HEK293T (cell line): ENCODE measurements around the gene NDUFC2.
"Not testable (repeated sequence)": the region's sequence is repeated elsewhere in the genome, so short reads cannot be mapped to it uniquely, and the experiment has no call there.

Experiments
- CTCF ChIA-PET: fragments of 350-600 bp; formaldehyde crosslinking; extraction: SDS; loops from one replicate; lab custom pipeline; 2021; ENCODE audit warnings: antibody characterized with exemption, inconsistent platforms; lab: Yijun Ruan, JAX
- POLR2A ChIA-PET: fragments of 350-600 bp; formaldehyde crosslinking; extraction: SDS; loops from one replicate; lab custom pipeline; 2020; ENCODE audit warnings: antibody characterized with exemption, inconsistent platforms; lab: Yijun Ruan, JAX
- DNase-seq: peaks from one replicate; pipeline ENCODE4 v3.0.0; 2012; ENCODE audit warnings: mixed read lengths; ENCODE audit errors: extremely low spot score
- ARNT ChIP-seq: fragments of 450-650 bp; IDR thresholded peaks from 2 replicates; pipeline ENCODE4 v1.6.1; 2017; ENCODE audit warnings: mild to moderate bottlenecking
- BHLHE40 ChIP-seq: fragments of 450-650 bp; IDR thresholded peaks from 2 replicates; pipeline ENCODE4 v1.6.1; 2016; ENCODE audit warnings: mild to moderate bottlenecking, moderate library complexity, borderline replicate concordance
- CTBP1 ChIP-seq: fragments of 450-650 bp; IDR thresholded peaks from 2 replicates; pipeline ENCODE4 v1.6.1; 2016; ENCODE audit warnings: borderline replicate concordance
- ELF4 ChIP-seq: fragments of 450-650 bp; IDR thresholded peaks from 2 replicates; pipeline ENCODE4 v1.6.1; 2017; ENCODE audit warnings: antibody characterized with exemption
- FOXA1 ChIP-seq: fragments of 450-650 bp; IDR thresholded peaks from 2 replicates; pipeline ENCODE4 v1.6.1; 2016; ENCODE audit warnings: mild to moderate bottlenecking
- FOXK2 ChIP-seq: fragments of 450-650 bp; IDR thresholded peaks from 2 replicates; pipeline ENCODE4 v1.6.1; 2016; ENCODE audit warnings: mild to moderate bottlenecking
- FOXM1 ChIP-seq: fragments of 450-650 bp; IDR thresholded peaks from 2 replicates; pipeline ENCODE4 v1.6.1; 2017; ENCODE audit warnings: mild to moderate bottlenecking, borderline replicate concordance
- HDGF ChIP-seq: fragments of 450-650 bp; IDR thresholded peaks from 2 replicates; pipeline ENCODE4 v1.6.1; 2017; ENCODE audit warnings: antibody characterized with exemption, borderline replicate concordance
- L3MBTL2 ChIP-seq: fragments of 450-650 bp; conservative IDR thresholded peaks from 2 replicates; pipeline ENCODE4 v1.6.1; 2016; ENCODE audit warnings: mild to moderate bottlenecking
- LEF1 ChIP-seq: fragments of 450-650 bp; IDR thresholded peaks from 2 replicates; pipeline ENCODE4 v1.6.1; 2017; ENCODE audit warnings: mild to moderate bottlenecking, borderline replicate concordance
- NFRKB ChIP-seq: fragments of 450-650 bp; IDR thresholded peaks from 2 replicates; pipeline ENCODE4 v1.6.1; 2016; ENCODE audit warnings: mild to moderate bottlenecking, moderate library complexity
- PKNOX1 ChIP-seq: fragments of 450-650 bp; IDR thresholded peaks from 2 replicates; pipeline ENCODE4 v1.6.1; 2016
- SP1 ChIP-seq: fragments of 450-650 bp; IDR thresholded peaks from 2 replicates; pipeline ENCODE4 v1.6.1; 2017
- SUZ12 ChIP-seq: fragments of 450-650 bp; IDR thresholded peaks from 2 replicates; pipeline ENCODE4 v1.6.1; 2016; ENCODE audit warnings: mild to moderate bottlenecking
- TARDBP ChIP-seq: fragments of 450-650 bp; IDR thresholded peaks from 2 replicates; pipeline ENCODE4 v1.6.1; 2016
- ZNF384 ChIP-seq: fragments of 450-650 bp; IDR thresholded peaks from 2 replicates; pipeline ENCODE4 v1.6.1; 2016

Gene NDUFC2

DNA sequence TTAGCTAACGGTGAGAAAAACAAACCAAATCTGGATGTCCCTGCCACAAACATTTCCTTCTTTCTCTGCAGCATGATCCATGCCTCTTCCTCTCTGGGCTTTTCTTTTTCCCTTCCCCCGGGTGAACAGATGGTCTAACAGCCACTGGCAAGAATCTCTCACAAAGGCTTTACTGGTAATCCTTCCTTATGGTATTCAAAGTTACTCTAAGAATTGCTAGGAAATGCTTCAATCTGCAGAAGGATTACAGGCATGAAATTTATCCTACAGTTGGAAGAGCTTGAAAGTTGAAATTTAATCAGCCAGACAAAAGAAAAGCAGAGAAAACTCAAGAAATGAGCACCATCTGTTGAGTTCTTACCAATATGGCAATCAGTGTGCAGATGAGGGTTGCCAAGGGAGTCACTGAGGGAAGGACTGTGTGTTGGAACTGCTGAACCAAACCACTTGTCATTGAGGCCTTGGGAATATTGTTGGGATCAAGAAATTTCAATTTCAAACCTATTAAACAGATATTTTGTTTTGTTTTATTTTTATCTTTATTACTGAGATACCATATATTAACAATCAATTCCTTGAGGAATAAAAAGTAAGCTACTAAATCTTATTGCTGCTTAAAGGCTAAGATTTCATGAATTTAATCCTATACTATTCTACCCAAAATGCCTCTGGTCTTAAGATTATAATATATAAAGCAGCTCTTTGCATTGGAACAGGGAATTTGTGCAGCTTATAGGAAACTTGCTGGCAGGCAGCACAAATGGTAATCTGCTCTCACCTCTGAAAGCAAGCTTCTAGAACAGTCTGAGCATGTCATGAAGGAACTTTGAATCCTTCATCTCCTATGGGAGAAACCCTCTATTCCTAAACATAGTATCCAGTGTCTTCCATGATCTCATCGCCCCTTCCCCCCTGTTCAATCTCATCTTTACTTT lies 29.7 kb upstream of the NDUFC2 start:
- no peak for DNase-seq
- no peak for TF ChIP-seq BHLHE40
- no peak for TF ChIP-seq ELF4
- no peak for TF ChIP-seq LEF1
- ChIA-PET CTCF (interaction anchor here (0.6 kb wide), 1 partner anchor 205 kb away, joined by 3 read pairs; no protein-coding TSS in a partner anchor), POLR2A (no interaction called here)

DNA sequence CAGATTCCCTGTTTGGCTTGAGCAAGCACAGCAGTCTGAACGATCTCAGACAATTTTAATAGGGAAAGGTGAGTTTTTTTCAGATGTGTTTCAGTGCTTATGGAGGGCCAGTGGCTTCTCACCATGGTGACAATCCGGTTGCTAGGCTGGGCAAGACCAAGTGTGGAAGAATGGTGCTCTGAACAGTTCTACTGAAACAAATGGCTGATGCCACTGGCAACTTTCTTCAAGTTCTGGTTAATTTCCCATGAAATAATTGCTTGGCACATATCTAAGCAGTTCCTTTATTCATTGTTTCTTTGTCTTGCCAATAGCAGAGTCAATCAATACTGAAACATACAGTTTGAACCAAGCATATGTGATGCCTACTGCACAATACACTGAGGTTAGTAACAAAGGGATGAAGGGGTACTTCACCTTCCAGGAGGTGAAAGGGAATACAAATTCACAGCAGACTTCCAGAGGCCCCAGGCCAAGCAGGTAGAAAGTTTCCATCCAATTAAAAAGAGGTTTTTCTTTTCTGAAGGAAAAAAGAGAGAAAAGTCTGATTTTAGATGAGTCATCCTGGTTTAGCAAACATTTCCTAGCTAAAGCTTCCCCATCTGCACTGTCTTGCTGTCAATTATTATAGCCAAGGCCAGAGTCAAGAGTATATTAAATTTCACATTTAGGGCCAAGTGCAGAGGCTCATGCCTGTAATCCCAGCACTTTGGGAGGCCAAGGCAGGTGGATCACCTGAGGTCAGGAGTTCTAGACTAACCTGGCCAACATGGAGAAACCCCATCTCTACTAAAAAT lies 21.2 kb upstream of the NDUFC2 start:
- TF ChIP-seq FOXM1 = no peak
- no peak for TF ChIP-seq NFRKB
- no peak for DNase-seq
- POLR2A ChIA-PET = no interaction called here
- CTCF ChIA-PET = interaction anchor here (0.6 kb wide), 1 partner anchor 137 kb away, joined by 3 read pairs; no protein-coding TSS in a partner anchor

- ChIA-PET POLR2A (no interaction called here), CTCF (no interaction called here)
- DNase-seq = no peak
- TF ChIP-seq NFRKB = no peak
- TF ChIP-seq FOXA1 = no peak
- TF ChIP-seq FOXK2 = no peak
- no peak for TF ChIP-seq HDGF
- TF ChIP-seq TARDBP = no peak
- TF ChIP-seq L3MBTL2 = no peak
- no peak for TF ChIP-seq CTBP1
- TF ChIP-seq SUZ12 = no peak
- TF ChIP-seq SP1 = no peak
- TF ChIP-seq ARNT = no peak
- no peak for TF ChIP-seq FOXM1
These were observed 20.6 kb upstream of the NDUFC2 start for GRCh38 chr11:78100261-78100660.

DNA sequence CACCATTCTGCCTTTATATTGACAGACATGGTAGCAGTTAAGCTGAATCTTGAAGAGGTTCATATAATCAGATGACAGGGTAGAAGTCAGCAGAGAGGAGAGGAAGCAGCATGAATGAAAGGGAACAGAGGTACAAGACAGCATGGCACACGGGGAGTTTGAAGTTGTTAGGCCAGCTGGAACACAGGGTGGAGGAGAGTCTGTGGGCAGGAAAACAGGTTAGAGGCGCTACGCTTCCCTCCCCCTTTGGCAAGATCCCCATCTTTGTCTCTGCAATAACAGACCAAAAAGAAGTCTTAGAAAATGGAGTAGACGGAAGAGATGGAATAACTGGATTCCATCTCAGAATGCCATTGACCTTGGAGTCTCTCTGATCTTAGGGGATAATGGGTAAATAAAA lies 20.0 kb upstream of the NDUFC2 start:
- CTCF ChIA-PET = no interaction called here
- no peak for DNase-seq
- POLR2A ChIA-PET = no interaction called here
- TF ChIP-seq L3MBTL2 (no peak), HDGF (no peak), TARDBP (no peak), FOXK2 (no peak), FOXM1 (no peak), ZNF384 (no peak), SP1 (no peak), ARNT (no peak), CTBP1 (no peak), LEF1 (no peak), BHLHE40 (no peak), NFRKB (no peak), SUZ12 (no peak), FOXA1 (no peak), ELF4 (no peak), PKNOX1 (no peak)

GRCh38 chr11:78097666-78098385 lies 18.2 kb upstream of the NDUFC2 start:
- no peak for DNase-seq
- POLR2A ChIA-PET = no interaction called here
- TF ChIP-seq FOXA1 (no peak), PKNOX1 (no peak), BHLHE40 (no peak), ARNT (no peak), CTBP1 (no peak), FOXK2 (no peak), LEF1 (no peak), ELF4 (no peak), ZNF384 (no peak), NFRKB (no peak), TARDBP (no peak), FOXM1 (no peak), SP1 (no peak), SUZ12 (no peak), L3MBTL2 (no peak), HDGF (no peak)
- CTCF ChIA-PET = no interaction called here

DNA sequence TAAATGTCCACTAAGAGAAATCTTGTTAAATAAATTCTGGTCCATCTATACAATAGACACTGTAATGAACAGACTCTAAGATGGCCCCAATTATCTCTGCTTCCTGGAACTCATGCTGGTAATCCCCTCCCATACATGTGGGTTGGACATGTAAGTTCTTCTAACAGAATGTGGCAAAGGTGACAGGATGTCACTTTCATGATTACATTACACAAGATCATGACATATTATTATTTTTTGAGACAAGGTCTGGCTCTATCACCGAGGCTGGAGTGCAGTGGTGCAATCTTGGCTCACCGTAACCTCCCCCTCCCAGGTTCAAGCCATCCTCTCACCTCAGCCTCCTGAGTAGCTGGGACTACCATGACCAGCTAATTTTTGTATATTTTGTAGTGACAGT lies 14.6 kb upstream of the NDUFC2 start:
- DNase-seq = no peak
- ChIA-PET CTCF (interaction anchor here (0.6 kb wide), 1 partner anchor 97 kb away, joined by 3 read pairs; no protein-coding TSS in a partner anchor), POLR2A (no interaction called here)
- TF ChIP-seq SUZ12 = no peak
- no peak for TF ChIP-seq ZNF384
- no peak for TF ChIP-seq L3MBTL2
- TF ChIP-seq FOXA1 = no peak
- no peak for TF ChIP-seq NFRKB
- no peak for TF ChIP-seq LEF1
- TF ChIP-seq CTBP1 = no peak
- no peak for TF ChIP-seq ELF4
- TF ChIP-seq SP1 = no peak
- no peak for TF ChIP-seq BHLHE40
- no peak for TF ChIP-seq FOXM1
- no peak for TF ChIP-seq FOXK2
- no peak for TF ChIP-seq HDGF
- no peak for TF ChIP-seq TARDBP
- no peak for TF ChIP-seq PKNOX1
- no peak for TF ChIP-seq ARNT

DNA sequence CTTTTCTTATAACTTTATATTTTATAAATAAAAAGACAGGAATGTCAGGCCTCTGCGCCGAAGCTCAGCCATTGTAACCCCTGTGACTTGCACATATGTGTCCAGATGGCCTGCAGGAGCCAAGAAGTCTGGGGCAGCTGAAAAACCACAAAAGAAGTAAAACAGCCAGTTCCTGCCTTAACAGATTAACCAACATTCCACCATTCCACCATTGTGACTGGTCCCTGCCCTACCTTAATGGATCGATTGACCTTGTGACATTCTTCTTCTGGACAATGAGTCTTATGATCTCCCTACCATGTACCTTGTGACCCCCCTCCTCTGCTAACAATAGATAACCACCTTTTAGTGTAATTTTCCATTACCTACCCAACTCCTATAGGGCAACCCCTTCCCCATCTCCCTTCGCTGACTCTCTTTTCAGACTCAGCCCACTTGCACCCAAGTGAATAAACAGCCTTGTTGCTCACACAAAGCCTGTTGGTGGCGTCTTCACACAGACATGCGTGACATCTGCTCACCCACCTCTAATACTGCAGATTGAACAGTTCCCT lies 6.9 kb upstream of the NDUFC2 start:
- CTCF ChIA-PET, DNase-seq: not testable (repeated sequence)
- POLR2A ChIA-PET = interaction anchor here (1.2 kb wide), 1 partner anchor 92 kb away, joined by 3 read pairs; the partner anchor contains the start of gene INTS4
